SK-N-SH (cell line): ENCODE results near the gene ABCG4.

Experiments used
- EZH2phosphoT487 ChIP-seq: fragments of 200-600 bp; sonication (generic); IDR thresholded peaks from 2 replicates; pipeline ENCODE4 v1.6.1; 2017; ENCODE audit warnings: low read depth, mixed run types, mild to moderate bottlenecking, antibody characterized with exemption, moderate library complexity, borderline replicate concordance
- JUND ChIP-seq: IDR thresholded peaks from 2 replicates; pipeline ENCODE4 v1.4.0; 2012
- NRF1 ChIP-seq: IDR thresholded peaks from 2 replicates; pipeline ENCODE4 v1.6.1; 2012; ENCODE audit warnings: low read depth, mild to moderate bottlenecking, low read length
- RAD21 ChIP-seq: IDR thresholded peaks from 2 replicates; pipeline ENCODE4 v1.6.1; 2012; ENCODE audit warnings: mild to moderate bottlenecking, low read length
- TAF1 ChIP-seq: IDR thresholded peaks from 2 replicates; pipeline ENCODE4 v1.6.1; 2012; ENCODE audit warnings: low read depth, mild to moderate bottlenecking, low read length, moderate library complexity, borderline replicate concordance
- TF ChIP-seq, protein P1 (sequence below): fragments of 200-600 bp; sonication (generic); IDR thresholded peaks from 2 replicates; pipeline ENCODE4 v1.6.1; 2017; ENCODE audit warnings: antibody characterized with exemption, mild to moderate bottlenecking, moderate library complexity
- TF ChIP-seq, protein P2 (sequence below): fragments of 150-350 bp; IDR thresholded peaks from 2 replicates; pipeline ENCODE4 v1.6.1; 2017; ENCODE audit warnings: antibody characterized with exemption, low read length, low read depth, borderline replicate concordance

DNA sequence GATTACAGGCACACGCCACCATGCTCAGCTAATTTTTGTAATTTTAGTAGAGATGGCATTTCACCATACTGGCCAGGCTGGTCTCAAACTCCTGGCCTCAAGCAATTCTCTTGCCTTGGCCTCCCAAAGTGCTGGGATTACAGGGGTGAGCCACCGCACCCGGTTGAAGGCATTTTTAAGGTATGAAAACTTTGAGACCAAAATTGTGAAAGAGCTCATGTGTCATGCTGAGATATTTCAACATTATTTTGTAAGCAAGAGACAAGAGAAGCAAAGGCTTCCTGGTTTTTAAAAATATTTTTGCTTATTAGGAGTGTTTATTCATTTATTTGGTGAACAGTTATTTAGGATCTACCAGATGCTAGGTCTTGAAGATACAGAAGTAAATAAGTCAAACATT is 43.3 kb downstream of the ABCG4 start:
- TF ChIP-seq NRF1 (no peak), TAF1 (no peak), EZH2phosphoT487 (no peak), JUND (no peak), RAD21 (no peak)
- TF ChIP-seq, protein P1, sequence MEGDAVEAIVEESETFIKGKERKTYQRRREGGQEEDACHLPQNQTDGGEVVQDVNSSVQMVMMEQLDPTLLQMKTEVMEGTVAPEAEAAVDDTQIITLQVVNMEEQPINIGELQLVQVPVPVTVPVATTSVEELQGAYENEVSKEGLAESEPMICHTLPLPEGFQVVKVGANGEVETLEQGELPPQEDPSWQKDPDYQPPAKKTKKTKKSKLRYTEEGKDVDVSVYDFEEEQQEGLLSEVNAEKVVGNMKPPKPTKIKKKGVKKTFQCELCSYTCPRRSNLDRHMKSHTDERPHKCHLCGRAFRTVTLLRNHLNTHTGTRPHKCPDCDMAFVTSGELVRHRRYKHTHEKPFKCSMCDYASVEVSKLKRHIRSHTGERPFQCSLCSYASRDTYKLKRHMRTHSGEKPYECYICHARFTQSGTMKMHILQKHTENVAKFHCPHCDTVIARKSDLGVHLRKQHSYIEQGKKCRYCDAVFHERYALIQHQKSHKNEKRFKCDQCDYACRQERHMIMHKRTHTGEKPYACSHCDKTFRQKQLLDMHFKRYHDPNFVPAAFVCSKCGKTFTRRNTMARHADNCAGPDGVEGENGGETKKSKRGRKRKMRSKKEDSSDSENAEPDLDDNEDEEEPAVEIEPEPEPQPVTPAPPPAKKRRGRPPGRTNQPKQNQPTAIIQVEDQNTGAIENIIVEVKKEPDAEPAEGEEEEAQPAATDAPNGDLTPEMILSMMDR = no peak
- TF ChIP-seq, protein P2, sequence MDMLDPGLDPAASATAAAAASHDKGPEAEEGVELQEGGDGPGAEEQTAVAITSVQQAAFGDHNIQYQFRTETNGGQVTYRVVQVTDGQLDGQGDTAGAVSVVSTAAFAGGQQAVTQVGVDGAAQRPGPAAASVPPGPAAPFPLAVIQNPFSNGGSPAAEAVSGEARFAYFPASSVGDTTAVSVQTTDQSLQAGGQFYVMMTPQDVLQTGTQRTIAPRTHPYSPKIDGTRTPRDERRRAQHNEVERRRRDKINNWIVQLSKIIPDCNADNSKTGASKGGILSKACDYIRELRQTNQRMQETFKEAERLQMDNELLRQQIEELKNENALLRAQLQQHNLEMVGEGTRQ = no peak
